OCI-LY7 (cell line): ENCODE measurements around the gene ZMIZ1. TPM values are rescaled to one million over a fixed set of nuclear protein-coding genes. Genes with fewer than 3 reads are reported as not detected.

Source experiments
- BruUV-seq: library from RNA; stranded (reverse); fragments of 400-500 nt; replicated peaks from 2 replicates; lab custom pipeline; 2021; lab: Mats Ljungman, UMichigan
- CTCF ChIA-PET: fragments of 300-600 bp; sonication (Branson Sonifier 250); formaldehyde crosslinking; loops from one replicate; lab custom pipeline; 2022; ENCODE audit warnings: antibody characterized with exemption; ENCODE audit not compliant: unreplicated experiment; lab: Charles Lee
- POLR2A ChIA-PET: fragments of 300-600 bp; sonication (Branson Sonifier 250); formaldehyde crosslinking; loops from one replicate; lab custom pipeline; 2022; ENCODE audit warnings: antibody characterized with exemption; lab: Charles Lee
- DNase-seq: peaks from one replicate; pipeline ENCODE4 v3.0.0-alpha.2; 2015; ENCODE audit warnings: low spot score
- H2AFZ ChIP-seq: fragments of 200-600 bp; sonication (generic), shearing (Covaris generic); 2 replicates; pipeline ENCODE4 v1.6.1; 2014; ENCODE audit warnings: mild to moderate bottlenecking, antibody characterized with exemption, low read length, moderate library complexity
- H3K27ac ChIP-seq: fragments of 200-600 bp; sonication (generic); 2 replicates; pipeline ENCODE4 v1.5.1; 2014; ENCODE audit warnings: mixed run types, low read depth, mild to moderate bottlenecking, moderate library complexity, low read length, inconsistent platforms; ENCODE audit not compliant: poor library complexity, severe bottlenecking
- H3K36me3 ChIP-seq: fragments of 200-600 bp; sonication (generic); 2 replicates; pipeline ENCODE4 v1.6.1; 2014; ENCODE audit warnings: mild to moderate bottlenecking, antibody characterized with exemption, low read length, moderate library complexity, mixed read lengths; ENCODE audit not compliant: insufficient read depth
- H3K4me1 ChIP-seq: fragments of 200-600 bp; sonication (generic); 2 replicates; pipeline ENCODE4 v1.5.1; 2014; ENCODE audit warnings: mild to moderate bottlenecking, low read length; ENCODE audit not compliant: insufficient read depth, poor library complexity, severe bottlenecking
- H3K4me2 ChIP-seq: fragments of 200-600 bp; sonication (generic); 2 replicates; pipeline ENCODE4 v1.6.1; 2014; ENCODE audit warnings: mild to moderate bottlenecking, low read length
- H3K4me3 ChIP-seq: fragments of 200-600 bp; sonication (generic); 2 replicates; pipeline ENCODE4 v1.5.1; 2014; ENCODE audit warnings: mild to moderate bottlenecking, low read depth, low read length; ENCODE audit not compliant: poor library complexity, severe bottlenecking
- H3K79me2 ChIP-seq: fragments of 200-600 bp; sonication (generic); 2 replicates; pipeline ENCODE4 v1.6.1; 2016; ENCODE audit warnings: low read depth, mild to moderate bottlenecking, low read length, moderate library complexity, mixed read lengths; ENCODE audit not compliant: insufficient read depth
- H3K9me2 ChIP-seq: fragments of 200-600 bp; sonication (generic); 2 replicates; pipeline ENCODE4 v1.6.1; 2016; ENCODE audit warnings: mild to moderate bottlenecking, low read length, mixed read lengths; ENCODE audit not compliant: insufficient read depth
- H3K9me3 ChIP-seq: fragments of 200-600 bp; sonication (generic); 2 replicates; pipeline ENCODE4 v1.6.1; 2014; ENCODE audit warnings: mild to moderate bottlenecking, mixed run types, low read length, mixed read lengths
- H4K20me1 ChIP-seq: fragments of 200-600 bp; sonication (generic); 2 replicates; pipeline ENCODE4 v1.6.1; 2014; ENCODE audit warnings: mild to moderate bottlenecking, antibody characterized with exemption, low read length, moderate library complexity, mixed read lengths; ENCODE audit not compliant: insufficient read depth
- EZH2phosphoT487 ChIP-seq: fragments of 200-600 bp; sonication (generic); IDR thresholded peaks from 2 replicates; pipeline ENCODE4 v1.6.1; 2018; ENCODE audit warnings: low read depth, borderline replicate concordance, mild to moderate bottlenecking, mixed run types, antibody characterized with exemption, low read length, moderate library complexity, mixed read lengths
- intact Hi-C: fragments of 100-400 bp; cut with micrococcal nuclease; formaldehyde crosslinking; loops from one replicate; pipeline ENCODE4 v1.10.0; 2022; ENCODE audit not compliant: unreplicated experiment
- total RNA-seq, 2 experiments: library from RNA; depleted of rRNA in 1 of 2; stranded (reverse); fragments of >200 nt in 1 of 2; shearing (Covaris generic) in 1 of 2; gene quantifications; 2 replicates each; pipeline ENCODE4 v1.2.3, GENCODE V29; 2014 to 2022
- TF ChIP-seq, protein P1 (sequence below): fragments of 200-600 bp; sonication (generic); conservative IDR thresholded peaks from 2 replicates; pipeline ENCODE4 v1.5.1; 2014; ENCODE audit warnings: mild to moderate bottlenecking, antibody characterized with exemption, low read length, moderate library complexity, mixed read lengths

Gene ZMIZ1
- total RNA-seq, 2 experiments from 2014 or later = 20.4 to 66.9 TPM

DNA sequence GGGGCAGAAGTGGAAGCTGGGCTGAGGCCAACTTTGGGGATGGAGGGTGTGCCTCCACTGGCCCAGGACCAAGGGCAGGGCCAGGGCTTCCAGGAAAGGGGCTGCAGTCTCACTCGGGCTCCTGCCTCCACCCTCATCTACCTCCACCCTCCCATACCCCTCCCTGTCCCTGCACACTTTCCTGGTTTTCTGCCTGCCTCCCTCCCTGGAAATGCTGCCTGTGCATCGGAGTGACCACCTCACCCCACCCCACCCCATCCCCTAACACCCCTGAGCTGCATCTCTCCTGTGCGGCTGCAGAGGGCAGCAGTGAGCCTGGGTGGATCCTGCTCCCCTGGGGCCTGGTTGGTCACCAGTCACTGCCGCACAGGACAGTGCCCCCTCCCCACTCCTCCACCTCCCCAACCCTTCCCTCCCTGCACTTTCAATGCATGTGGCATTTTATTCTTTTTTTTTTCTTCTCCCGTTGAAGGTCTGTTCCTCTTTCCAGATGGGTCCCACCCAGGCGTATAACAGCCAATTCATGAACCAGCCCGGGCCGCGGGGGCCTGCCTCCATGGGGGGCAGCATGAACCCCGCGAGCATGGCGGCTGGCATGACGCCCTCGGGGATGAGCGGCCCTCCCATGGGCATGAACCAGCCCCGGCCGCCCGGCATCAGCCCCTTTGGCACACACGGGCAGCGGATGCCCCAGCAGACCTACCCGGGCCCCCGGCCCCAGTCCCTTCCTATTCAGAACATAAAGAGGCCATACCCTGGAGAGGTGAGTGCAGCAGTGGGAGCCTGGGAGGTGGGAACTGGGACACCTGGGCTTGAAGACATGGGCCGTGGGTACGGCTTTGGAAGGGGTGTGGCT, 224.4 kb downstream of the ZMIZ1 start:
- intact Hi-C loops = no loop called here
- H4K20me1 ChIP-seq = no peaks in the 10 kb centered on the region

GRCh38 chr10:79293841-79294581, 225.2 kb downstream of the ZMIZ1 start:
- no TSS peak for BruUV-seq
- Histone ChIP-seq H3K4me2 (no peak overlapping the region), H3K9me3 (no peaks in the 10 kb centered on the region), H3K27ac (no peak overlapping the region), H3K79me2 (no peaks in the 10 kb centered on the region), H4K20me1 (no peaks in the 10 kb centered on the region), H3K9me2 (no peaks in the 10 kb centered on the region), H2AFZ (no peak overlapping the region), H3K36me3 (peaks cover 89% of the 10 kb centered on the region; the same call in 1 of the 2 replicates), H3K4me1 (no peaks in the 10 kb centered on the region), H3K4me3 (no peak overlapping the region)
- CTCF ChIA-PET = no interaction called here
- TF ChIP-seq, protein P1, sequence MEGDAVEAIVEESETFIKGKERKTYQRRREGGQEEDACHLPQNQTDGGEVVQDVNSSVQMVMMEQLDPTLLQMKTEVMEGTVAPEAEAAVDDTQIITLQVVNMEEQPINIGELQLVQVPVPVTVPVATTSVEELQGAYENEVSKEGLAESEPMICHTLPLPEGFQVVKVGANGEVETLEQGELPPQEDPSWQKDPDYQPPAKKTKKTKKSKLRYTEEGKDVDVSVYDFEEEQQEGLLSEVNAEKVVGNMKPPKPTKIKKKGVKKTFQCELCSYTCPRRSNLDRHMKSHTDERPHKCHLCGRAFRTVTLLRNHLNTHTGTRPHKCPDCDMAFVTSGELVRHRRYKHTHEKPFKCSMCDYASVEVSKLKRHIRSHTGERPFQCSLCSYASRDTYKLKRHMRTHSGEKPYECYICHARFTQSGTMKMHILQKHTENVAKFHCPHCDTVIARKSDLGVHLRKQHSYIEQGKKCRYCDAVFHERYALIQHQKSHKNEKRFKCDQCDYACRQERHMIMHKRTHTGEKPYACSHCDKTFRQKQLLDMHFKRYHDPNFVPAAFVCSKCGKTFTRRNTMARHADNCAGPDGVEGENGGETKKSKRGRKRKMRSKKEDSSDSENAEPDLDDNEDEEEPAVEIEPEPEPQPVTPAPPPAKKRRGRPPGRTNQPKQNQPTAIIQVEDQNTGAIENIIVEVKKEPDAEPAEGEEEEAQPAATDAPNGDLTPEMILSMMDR = no peak
- TF ChIP-seq EZH2phosphoT487 = no peak
- no peak for DNase-seq
- intact Hi-C loops = no loop called here
- POLR2A ChIA-PET = interaction anchor here (0.6 to 0.8 kb wide), 2 partner anchors 11 to 271 kb away, joined by 3 read pairs; no protein-coding TSS in a partner anchor

More for the DNA sequence above, 224.4 kb downstream of the ZMIZ1 start:
- DNase-seq = peak; percentile 40
- no peak for TF ChIP-seq EZH2phosphoT487
- TF ChIP-seq, protein P1 = peak; percentile 71
- no peaks in the 10 kb centered on the region for H3K79me2 ChIP-seq
- CTCF ChIA-PET = no interaction called here
- H3K9me3 ChIP-seq = no peaks in the 10 kb centered on the region
- no peak overlapping the region for H3K4me2 ChIP-seq
- POLR2A ChIA-PET = interaction anchor here (0.8 kb wide), 1 partner anchor 270 kb away, joined by 3 read pairs; no protein-coding TSS in a partner anchor
- no peak overlapping the region for H3K27ac ChIP-seq
- no peaks in the 10 kb centered on the region for H3K9me2 ChIP-seq
- no peak overlapping the region for H3K4me3 ChIP-seq
- H3K36me3 ChIP-seq = peaks cover 82% of the 10 kb centered on the region; the same call in 1 of the 2 replicates
- BruUV-seq = no TSS peak
- no peak overlapping the region for H2AFZ ChIP-seq
- no peaks in the 10 kb centered on the region for H3K4me1 ChIP-seq
